HG03565 (cell line): Measurements from ENCODE around the gene CLCN1.

Source experiments
- ATAC-seq: cut with Tn5 transposase; IDR thresholded peaks from one replicate; pipeline ENCODE4 v1.9.1; 2021; ENCODE audit warnings: mild to moderate bottlenecking, moderate library complexity; ENCODE audit not compliant: unreplicated experiment

CLCN1 gene

DNA sequence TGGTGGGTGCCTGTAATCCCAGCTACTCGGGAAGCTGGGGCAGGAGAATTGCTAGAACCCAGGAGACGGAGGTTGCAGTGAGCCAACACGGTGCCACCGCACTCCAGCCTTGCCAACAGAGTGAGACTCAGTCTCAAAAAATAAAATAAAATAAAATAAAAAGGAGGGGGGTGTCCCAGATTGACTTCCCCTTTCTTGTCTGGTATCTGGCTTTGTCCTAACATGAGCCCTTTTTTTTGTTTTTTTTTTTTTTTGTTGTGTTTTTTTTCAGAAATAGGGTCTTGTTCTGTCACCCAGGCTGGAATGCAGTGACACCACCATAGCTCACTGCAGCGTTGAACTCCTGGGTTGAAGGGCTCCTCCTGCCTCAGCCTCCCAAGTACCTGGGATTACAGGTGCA is 23.0 kb upstream of the CLCN1 start:
- ATAC-seq, result no peak

DNA sequence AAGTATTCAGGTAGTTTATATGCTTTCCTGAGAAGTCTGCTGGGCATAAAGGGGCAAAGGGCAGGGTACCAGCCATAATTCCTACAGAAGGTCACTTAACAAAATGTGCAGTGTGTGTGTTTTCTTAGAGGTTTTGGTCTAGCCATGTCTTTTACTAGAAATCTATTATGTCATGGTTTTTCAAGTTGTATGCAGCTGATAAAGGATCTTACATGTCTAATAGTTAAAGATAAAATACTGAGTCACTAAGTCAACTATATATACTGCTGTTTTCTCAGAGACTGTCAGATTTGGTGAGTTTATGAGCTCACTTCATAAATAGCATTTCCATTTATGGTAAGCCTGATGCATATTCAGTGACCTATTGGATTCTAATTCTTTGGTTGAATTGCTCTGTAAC is 20.0 kb upstream of the CLCN1 start:
- ATAC-seq, result no peak

- no peak for ATAC-seq
Measured at GRCh38 chr7:143296686-143297085, 19.2 kb upstream of the CLCN1 start.

DNA sequence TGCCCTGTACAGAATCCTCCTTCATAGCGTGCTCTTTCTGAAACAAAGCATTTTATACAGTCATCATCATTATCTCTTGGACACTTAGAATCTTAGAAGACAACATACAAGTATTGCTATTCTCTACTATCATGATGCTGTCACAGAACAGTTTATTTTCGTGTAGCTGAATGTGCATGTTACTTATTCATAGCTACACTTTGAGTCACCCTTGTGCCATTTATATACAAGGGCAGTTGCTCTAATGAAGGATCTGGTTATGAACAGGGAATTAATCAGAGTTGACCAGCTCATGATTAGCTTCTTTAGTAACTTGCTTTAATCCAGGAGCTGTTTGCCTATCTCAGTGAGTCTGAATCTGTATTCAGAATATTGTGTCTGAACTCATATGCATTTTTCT is 16.6 kb upstream of the CLCN1 start:
- ATAC-seq, result no peak

- peak; percentile 51 for ATAC-seq
Measured at GRCh38 chr7:143299840-143300239, 16.1 kb upstream of the CLCN1 start.

GRCh38 chr7:143300959-143301935 is 14.7 kb upstream of the CLCN1 start:
- no peak for ATAC-seq

DNA sequence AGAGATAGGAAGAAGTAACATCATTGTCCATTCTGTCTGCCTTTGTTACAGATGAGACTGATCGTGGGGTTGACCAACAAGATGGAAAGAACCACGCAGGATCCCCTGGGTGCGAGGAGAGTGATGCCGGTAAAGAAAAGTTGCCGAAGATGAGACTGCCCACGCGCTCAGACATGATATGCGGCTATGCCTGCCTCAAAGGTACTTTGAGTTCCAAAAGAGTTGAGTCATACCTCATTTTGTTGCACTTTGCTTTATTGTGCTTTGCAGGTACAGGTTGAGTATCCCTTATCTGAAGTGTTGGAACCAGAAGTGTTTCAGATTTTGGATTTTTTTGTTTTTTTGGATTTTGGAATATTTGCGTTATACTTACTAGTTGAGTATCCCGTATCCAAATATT is 12.2 kb upstream of the CLCN1 start:
- no peak for ATAC-seq

- ATAC-seq, result no peak
Measured at GRCh38 chr7:143304938-143305337, 11.0 kb upstream of the CLCN1 start.

DNA sequence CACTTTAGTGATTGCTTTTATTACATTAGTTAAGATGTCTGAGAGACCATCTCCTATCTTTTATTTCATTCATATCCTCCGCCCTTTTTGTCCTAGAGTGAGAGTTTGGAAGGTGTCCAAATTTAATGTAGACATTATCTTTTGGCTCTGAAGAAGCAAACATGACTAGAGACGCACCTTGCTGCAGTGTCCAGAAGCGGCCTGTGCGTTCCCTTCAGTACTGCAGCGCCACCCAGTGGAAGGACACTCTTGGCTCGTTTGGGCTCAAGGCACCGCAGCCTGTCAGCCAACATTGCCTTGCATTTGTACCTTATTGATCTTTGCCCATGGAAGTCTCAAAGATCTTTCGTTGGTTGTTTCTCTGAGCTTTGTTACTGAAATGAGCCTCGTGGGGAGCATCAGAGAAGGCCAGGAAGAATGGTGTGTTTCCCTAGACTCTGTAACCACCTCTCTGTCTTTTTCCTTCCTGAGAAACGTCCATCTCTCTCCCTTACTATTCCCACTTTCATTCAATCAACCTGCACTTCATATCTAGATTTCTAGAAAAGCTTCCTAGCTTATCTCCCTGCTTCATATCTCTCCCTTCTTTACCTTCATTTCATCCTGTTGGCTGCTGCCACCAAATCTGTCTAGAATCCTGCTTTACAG is 10.4 kb upstream of the CLCN1 start:
- no peak for ATAC-seq

- ATAC-seq, result no peak
Measured at GRCh38 chr7:143308632-143309031, 7.3 kb upstream of the CLCN1 start.

DNA sequence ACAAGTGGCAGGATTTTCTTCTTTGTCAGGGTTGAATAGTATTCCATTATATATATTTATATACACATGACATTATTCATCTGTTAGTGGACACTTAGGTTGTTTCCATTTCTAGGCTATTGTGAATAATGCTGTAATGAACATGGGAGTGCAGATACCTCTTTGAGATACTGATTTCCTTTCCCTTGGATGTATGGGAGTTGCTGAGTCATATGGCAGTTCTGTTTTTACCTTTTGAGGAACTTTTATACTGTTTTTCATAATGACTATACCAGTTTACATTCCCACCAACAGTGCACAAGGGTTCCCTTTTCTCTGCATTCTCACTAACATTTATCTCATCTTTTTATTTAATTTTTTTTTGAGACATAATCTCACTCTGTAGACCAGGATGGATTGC is 1.8 kb upstream of the CLCN1 start:
- no peak for ATAC-seq

DNA sequence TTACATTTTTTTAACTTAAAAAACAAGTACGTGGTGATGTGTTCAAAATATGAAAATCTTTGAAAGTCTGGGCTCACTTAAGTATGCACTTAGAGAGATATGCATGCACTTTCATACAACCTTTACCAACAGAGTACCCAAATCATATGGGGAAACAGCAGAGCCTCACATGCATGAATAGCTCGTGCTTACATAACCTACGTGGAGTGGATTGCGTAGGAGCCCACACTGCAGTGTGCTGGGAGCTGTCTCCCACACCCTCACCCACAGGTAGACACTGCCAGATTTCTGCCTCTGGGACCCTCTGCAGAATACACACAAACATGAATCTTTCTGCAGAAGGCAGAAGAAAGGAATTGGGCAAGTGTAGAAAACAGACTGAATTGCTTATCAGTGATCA is 581 bp downstream of the CLCN1 start:
- ATAC-seq, result no peak

GRCh38 chr7:143318661-143319060 is 2.8 kb downstream of the CLCN1 start:
- ATAC-seq, result no peak

- ATAC-seq, result no peak
Measured at GRCh38 chr7:143320620-143321019, 4.7 kb downstream of the CLCN1 start.

DNA sequence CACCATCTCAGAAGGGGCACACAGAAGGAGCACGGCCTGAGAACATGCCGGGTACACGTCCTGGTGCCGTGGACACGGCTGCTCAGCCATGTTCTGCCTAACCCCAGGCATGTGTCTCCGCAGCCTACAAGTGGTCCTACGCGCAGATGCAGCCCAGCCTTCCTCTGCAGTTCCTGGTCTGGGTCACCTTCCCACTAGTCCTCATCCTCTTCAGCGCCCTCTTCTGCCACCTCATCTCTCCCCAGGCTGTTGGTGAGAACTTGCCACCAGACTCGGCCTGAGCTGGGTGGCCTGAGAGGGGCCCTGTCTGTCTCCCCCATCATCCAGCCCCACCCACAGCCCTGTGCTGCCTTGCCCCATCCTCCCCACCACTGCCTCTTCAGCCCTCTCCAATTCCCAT is 5.3 kb downstream of the CLCN1 start:
- no peak for ATAC-seq

GRCh38 chr7:143321734-143322133 is 5.8 kb downstream of the CLCN1 start:
- no peak for ATAC-seq

GRCh38 chr7:143322760-143323633 is 7.1 kb downstream of the CLCN1 start:
- ATAC-seq, result no peak

- ATAC-seq, result no peak
Measured at GRCh38 chr7:143323653-143324052, 7.7 kb downstream of the CLCN1 start.

GRCh38 chr7:143325240-143325639 is 9.3 kb downstream of the CLCN1 start:
- peak; percentile 65 for ATAC-seq

GRCh38 chr7:143327903-143328302 is 12.0 kb downstream of the CLCN1 start:
- ATAC-seq, result peak; percentile 75

DNA sequence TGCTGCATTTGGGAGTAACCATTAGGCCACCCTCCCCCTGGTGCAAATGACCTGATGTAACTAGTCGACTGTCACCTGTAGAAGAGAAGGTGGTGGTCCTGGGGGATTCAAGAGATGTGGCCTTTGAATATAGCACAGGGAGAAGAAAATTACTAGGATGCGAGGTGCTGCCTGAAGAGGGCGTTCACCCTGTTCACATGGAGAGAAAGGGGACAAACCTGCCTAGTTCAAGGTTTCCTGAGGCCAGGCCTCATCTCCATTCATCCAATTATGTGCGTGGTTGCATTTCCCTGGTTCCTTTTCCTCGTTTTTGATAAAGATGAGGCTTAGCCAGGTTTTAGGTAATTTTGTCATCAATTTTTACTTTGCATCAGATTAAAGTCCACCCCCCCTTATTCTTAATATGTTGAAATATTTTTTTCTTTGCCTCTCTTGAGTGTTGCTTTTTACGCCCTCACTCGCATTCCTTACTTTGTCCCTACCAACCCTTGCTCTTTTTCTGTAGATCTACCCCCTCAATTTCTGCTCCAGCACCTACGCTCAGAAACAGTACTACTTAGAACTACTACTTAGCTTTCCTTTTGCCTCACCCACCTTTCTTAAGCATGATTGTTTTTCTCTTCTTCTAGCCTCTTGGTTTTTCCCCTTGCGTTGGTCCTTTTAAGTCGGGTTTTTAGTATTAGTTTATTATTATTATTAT is 13.7 kb downstream of the CLCN1 start:
- no peak for ATAC-seq
